ENCODE measurements around the gene CDC45. TPM values are rescaled to one million over a fixed set of nuclear protein-coding genes. Genes with fewer than 3 reads are reported as not detected.
A peak's percentile ranks its signal among the peaks of the same experiment; 100 is the strongest.
"Not testable (repeated sequence)": the region's sequence is repeated elsewhere in the genome, so short reads cannot be mapped to it uniquely, and the experiment has no call there.

CDC45 gene
- total RNA-seq, 1 donor from 2014 or later = 3.9 TPM

DNA sequence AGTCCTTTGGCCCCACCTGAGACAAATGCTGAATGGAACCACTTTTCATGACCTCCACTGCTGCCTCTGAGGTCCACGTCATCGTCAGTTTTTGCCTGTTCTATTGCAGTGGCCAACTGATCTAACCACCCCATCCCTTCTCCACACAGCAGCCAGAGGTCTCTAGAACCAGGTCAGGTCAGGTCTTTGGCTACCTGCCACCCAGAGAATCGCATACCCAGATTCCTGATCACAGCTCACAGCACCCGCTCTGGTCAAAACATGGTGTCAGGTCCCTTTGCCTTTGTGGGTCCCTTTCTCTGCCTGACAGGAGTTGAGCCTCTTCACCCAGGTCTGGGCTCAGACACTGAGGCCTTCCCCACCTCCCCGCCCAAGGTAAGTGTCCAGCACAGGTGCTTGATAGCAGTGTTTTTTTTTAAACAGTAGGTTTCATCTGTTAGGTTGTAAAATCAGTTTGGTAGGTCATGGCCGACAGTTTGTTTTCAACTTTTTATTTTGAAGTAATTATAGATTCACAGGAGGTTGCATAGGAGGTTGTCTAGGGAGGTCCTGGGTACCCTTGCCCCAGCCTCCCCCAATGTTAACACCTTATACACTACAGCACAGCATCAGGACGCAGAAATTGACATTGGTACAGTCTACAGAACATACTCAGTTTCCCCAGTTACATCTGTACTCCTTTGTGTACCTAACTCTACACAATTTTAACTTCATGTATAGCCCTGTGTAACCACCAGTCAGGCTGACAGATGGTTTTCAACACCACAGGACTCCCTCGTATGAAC, 39.1 kb upstream of the CDC45 start:
- H3K36me3 Mint-ChIP-seq (ENCODE audit: low read depth) = peaks cover 63% of the 10 kb centered on the region
- CTCF ChIA-PET = no interaction called here
- ATAC-seq (ENCODE audit: low read depth) = no peak
- intact Hi-C loops (cut with micrococcal nuclease) = no loop called here
- no peak for DNase-seq
- no peaks in the 10 kb centered on the region for H3K9me3 Mint-ChIP-seq
- no peak overlapping the region for H3K27ac Mint-ChIP-seq
- no peak overlapping the region for H3K4me3 Mint-ChIP-seq
- H3K4me1 Mint-ChIP-seq = peaks cover 19% of the 10 kb centered on the region
- POLR2A ChIA-PET = no interaction called here
- H3K27me3 Mint-ChIP-seq = no peaks in the 10 kb centered on the region
- TF ChIP-seq, protein P1, sequence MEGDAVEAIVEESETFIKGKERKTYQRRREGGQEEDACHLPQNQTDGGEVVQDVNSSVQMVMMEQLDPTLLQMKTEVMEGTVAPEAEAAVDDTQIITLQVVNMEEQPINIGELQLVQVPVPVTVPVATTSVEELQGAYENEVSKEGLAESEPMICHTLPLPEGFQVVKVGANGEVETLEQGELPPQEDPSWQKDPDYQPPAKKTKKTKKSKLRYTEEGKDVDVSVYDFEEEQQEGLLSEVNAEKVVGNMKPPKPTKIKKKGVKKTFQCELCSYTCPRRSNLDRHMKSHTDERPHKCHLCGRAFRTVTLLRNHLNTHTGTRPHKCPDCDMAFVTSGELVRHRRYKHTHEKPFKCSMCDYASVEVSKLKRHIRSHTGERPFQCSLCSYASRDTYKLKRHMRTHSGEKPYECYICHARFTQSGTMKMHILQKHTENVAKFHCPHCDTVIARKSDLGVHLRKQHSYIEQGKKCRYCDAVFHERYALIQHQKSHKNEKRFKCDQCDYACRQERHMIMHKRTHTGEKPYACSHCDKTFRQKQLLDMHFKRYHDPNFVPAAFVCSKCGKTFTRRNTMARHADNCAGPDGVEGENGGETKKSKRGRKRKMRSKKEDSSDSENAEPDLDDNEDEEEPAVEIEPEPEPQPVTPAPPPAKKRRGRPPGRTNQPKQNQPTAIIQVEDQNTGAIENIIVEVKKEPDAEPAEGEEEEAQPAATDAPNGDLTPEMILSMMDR (IDR thresholded peaks at IDR 0.05) = no peak

DNA sequence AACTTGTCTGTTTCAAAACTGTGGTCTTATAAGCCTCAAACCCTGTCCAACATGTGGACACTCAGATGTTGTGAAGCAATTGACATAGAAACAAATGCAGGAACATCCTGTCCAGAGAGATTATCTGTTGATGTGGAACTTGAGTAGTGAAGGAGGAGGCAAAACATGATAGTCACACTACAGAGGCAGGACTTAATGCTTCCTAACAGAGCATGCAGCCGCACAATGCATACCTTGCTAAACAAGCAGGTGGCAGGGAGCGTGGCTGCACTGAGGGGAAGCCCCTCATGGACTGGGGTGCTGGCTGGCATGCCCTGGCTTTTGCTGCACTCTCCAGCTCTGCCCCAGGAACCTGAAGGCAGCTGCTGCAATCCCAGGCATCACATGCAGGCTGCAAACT, 37.6 kb upstream of the CDC45 start:
- peaks cover 27% of the 10 kb centered on the region for H3K4me1 Mint-ChIP-seq

DNA sequence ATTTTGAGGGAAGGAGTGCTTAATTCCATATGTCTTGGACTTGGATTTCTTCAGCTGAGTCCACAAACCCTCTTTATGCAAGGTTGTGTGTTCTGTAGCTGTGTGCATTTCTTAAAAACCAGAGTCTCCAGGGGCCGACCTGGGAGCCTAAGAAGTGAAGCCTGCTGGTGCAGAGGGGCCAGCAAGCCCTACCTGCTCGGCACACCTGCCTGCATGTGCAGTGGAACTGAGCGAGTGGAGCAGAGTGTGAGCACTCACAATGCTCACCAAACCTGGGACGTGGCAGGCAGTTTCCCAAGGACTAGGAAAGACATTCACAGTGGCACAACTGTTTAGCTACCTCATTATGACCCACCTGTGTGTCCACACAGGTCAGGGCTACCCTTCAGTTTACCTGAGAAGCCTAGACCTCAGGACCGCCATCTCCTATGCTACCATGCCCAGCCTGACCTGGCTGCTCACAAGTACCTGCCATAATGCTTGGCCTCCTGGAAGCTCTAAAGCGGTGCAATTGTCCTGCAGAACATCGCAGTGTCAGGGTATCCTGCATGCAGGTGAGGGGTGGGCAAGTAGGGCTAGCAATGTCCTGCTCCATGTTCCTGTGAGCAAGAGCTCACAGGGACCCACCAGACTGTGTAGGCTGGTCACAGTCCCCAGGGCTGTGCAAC, 36.0 kb upstream of the CDC45 start:
- Mint-ChIP-seq H3K9me3 (no peaks in the 10 kb centered on the region), H3K4me1 (peaks cover 34% of the 10 kb centered on the region), H3K27ac (no peak overlapping the region), H3K27me3 (no peaks in the 10 kb centered on the region), H3K4me3 (no peak overlapping the region), H3K36me3 (ENCODE audit: low read depth) (peaks cover 56% of the 10 kb centered on the region)
- CTCF ChIA-PET = no interaction called here
- no peak for ATAC-seq (ENCODE audit: low read depth)
- intact Hi-C loops (cut with micrococcal nuclease) = no loop called here
- POLR2A ChIA-PET = interaction anchor here (1.4 kb wide), 1 partner anchor 11 kb away, joined by 5 read pairs; the partner anchor contains the start of gene MRPL40
- no peak for DNase-seq
- TF ChIP-seq, protein P1 (IDR thresholded peaks at IDR 0.05) = no peak

More for the DNA sequence above, 37.6 kb upstream of the CDC45 start:
- no peak overlapping the region for H3K4me3 Mint-ChIP-seq
- TF ChIP-seq, protein P1 (IDR thresholded peaks at IDR 0.05) = no peak
- no peaks in the 10 kb centered on the region for H3K27me3 Mint-ChIP-seq
- CTCF ChIA-PET = no interaction called here
- DNase-seq (no peak), ATAC-seq (ENCODE audit: low read depth) (no peak)
- no peak overlapping the region for H3K27ac Mint-ChIP-seq
- POLR2A ChIA-PET = interaction anchor here (0.9 kb wide), 1 partner anchor 10 kb away, joined by 3 read pairs; the partner anchor contains the start of genes HIRA and MRPL40
- intact Hi-C loops (cut with micrococcal nuclease) = no loop called here
- H3K36me3 Mint-ChIP-seq (ENCODE audit: low read depth) = peaks cover 60% of the 10 kb centered on the region
- no peaks in the 10 kb centered on the region for H3K9me3 Mint-ChIP-seq

DNA sequence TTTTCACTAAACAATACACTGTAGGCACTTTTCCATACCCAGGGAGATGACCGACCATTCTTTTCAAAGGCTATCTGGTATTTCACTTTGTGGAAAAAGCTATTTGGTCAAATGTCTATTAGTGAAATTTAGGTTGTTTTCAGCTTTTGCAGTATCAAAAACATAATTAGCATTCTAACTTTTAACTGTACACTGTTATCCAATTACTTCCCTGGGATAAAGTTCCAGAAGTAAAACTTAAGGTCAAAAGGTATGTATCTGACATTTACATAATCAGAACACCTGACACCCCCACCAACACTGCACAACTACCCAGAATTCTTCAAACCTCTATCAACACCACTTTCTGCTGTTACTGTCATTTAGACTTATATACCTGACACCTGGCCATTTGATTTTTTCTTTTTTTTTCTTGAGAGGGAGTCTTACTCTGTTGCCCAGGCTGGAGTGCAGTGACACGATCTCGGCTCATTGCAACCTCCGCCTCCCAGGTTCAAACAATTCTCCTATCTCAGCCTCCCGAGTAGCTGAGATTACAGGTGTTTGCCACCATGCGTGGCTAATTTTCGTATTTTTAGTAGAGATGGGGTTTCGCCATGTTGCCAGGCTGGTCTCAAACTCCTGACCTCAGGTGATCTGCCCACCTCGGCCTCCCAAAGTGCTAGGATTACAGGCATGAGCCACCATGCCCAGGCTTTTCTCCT, 34.3 kb upstream of the CDC45 start:
- intact Hi-C loops (cut with micrococcal nuclease) = loop anchor here (5.0 kb wide), 2 partner anchors 83 to 153 kb away; partner anchors contain the start of gene CLTCL1
- H3K27ac Mint-ChIP-seq; ATAC-seq (ENCODE audit: low read depth); DNase-seq; H3K27me3 Mint-ChIP-seq; H3K9me3 Mint-ChIP-seq: not testable (repeated sequence)
- Mint-ChIP-seq H3K36me3 (ENCODE audit: low read depth) (peaks cover 52% of the 10 kb centered on the region), H3K4me1 (peaks cover 34% of the 10 kb centered on the region), H3K4me3 (peak overlapping the region; percentile 30)
- POLR2A ChIA-PET = interaction anchor here (0.9 kb wide), 1 partner anchor 11 kb away, joined by 5 read pairs; no protein-coding TSS in a partner anchor
- CTCF ChIA-PET = interaction anchor here (1.3 kb wide), 1 partner anchor 184 kb away, joined by 3 read pairs; no protein-coding TSS in a partner anchor

DNA sequence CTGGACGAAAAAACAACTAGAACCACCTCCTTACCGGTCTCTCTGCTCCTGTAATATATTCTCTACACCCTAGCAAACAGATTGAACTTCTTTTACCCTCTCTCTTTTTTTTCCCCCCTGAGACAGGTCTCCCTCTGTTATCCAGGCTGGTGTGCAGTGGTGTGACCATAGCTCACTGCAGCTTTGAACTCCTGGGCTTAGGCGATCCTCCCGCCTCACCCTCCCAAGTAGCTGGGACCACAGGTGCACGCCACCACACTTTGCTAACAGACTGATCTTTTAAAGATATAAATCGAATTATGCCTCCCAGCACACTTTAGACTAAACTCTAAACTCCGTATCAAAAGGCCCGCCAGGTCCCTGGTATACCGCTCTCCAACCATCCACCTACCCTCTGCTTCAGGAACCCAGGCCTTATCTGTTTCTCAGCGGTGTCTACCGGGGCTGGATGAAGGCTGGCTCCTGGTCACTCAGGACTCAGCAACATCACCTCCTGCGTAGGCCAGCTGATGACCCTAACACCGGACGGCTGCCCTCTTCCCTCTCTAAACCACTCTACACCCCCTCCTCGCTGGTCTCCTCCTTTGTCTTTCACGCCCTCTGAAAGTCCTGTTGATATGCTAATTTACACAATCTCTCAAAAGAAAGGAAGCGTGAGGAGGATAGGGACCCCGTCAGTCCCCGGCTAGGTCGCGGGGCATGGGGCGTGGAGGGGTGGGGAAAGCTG, 33.0 kb upstream of the CDC45 start:
- ChIA-PET CTCF (interaction anchor here (2.0 kb wide), 1 partner anchor 31 kb away, joined by 4 read pairs; no protein-coding TSS in a partner anchor), POLR2A (interaction anchor here (0.6 to 3.0 kb wide), 9 partner anchors 8 to 205 kb away, joined by 3 to 92 read pairs (median 8); partner anchors contain the start of genes CDC45, CLTCL1, HIRA and MRPL40)
- H3K36me3 Mint-ChIP-seq (ENCODE audit: low read depth) = peaks cover 49% of the 10 kb centered on the region
- TF ChIP-seq, protein P1 (IDR thresholded peaks at IDR 0.05) = no peak
- H3K4me3 Mint-ChIP-seq = peak overlapping the region; percentile 95
- H3K27me3 Mint-ChIP-seq = no peaks in the 10 kb centered on the region
- ATAC-seq (ENCODE audit: low read depth) (no peak), DNase-seq (no peak)
- H3K4me1 Mint-ChIP-seq = peaks cover 33% of the 10 kb centered on the region
- H3K9me3 Mint-ChIP-seq = no peaks in the 10 kb centered on the region
- intact Hi-C loops (cut with micrococcal nuclease) = loop anchor here (1.0 to 5.0 kb wide), 4 partner anchors 14 to 154 kb away; partner anchors contain the start of genes CDC45, CLTCL1, MRPL40 and UFD1
- peak overlapping the region; percentile 87 for H3K27ac Mint-ChIP-seq

Measured in activated B cell treated with CpG ODN at 0.5 μM for 24 hours (primary cell).